B cell (primary cell): ENCODE results near the gene CDKAL1. TPM values are rescaled to one million over a fixed set of nuclear protein-coding genes. Genes with fewer than 3 reads are reported as not detected.

ENCODE experiments used
- ATAC-seq: fragments of 200-7000 bp; cut with Tn5 transposase; one replicate; pipeline ENCODE4 v1.10.0; 2021; ENCODE audit warnings: low read depth, mild to moderate bottlenecking, moderate number of reproducible peaks, moderate library complexity
- CTCF ChIA-PET: fragments of 350-600 bp; sonication (Branson Sonifier 250); formaldehyde crosslinking; loops from one replicate; lab custom pipeline; 2021; ENCODE audit warnings: antibody characterized with exemption, inconsistent platforms; lab: Charles Lee
- POLR2A ChIA-PET: fragments of 350-600 bp; sonication (Branson Sonifier 250); formaldehyde crosslinking; loops from one replicate; lab custom pipeline; 2021; ENCODE audit warnings: antibody characterized with exemption; lab: Charles Lee
- DNase-seq: peaks from one replicate; pipeline ENCODE4 v3.0.0; 2013
- H2AFZ ChIP-seq: 2 replicates; pipeline ENCODE4 v1.6.1; 2012; ENCODE audit warnings: mild to moderate bottlenecking, low read depth, low read length; ENCODE audit not compliant: insufficient read depth, poor library complexity, severe bottlenecking
- H3K27ac ChIP-seq, 2 donors: 1 replicate in 1 of 2; 2 replicates in 1 of 2; pipeline ENCODE4 v1.5.1; 2012 to 2013; ENCODE audit warnings: low read length in 2 of 2, mild to moderate bottlenecking in 2 of 2, moderate library complexity in 1 of 2
- H3K27me3 ChIP-seq, 4 experiments: fragments of 200-600 bp in 1 of 4; sonication (generic) in 1 of 4; replicated peaks in 1 of 4; 1 replicate in 2 of 4; 2 replicates in 2 of 4; pipeline versions ENCODE4 v1.6.1 to v1.7.0; 2013 to 2016; ENCODE audit warnings: low read length in 3 of 4, mild to moderate bottlenecking in 2 of 4, mixed read lengths in 1 of 4, moderate library complexity in 1 of 4; ENCODE audit not compliant: insufficient read depth in 4 of 4, control insufficient read depth in 3 of 4; ENCODE audit errors: control extremely low read depth in 1 of 4
- H3K36me3 ChIP-seq, 2 experiments: replicated peaks in 1 of 2; 1 replicate in 1 of 2; 2 replicates in 1 of 2; pipeline versions ENCODE4 v1.6.1 to v1.7.1; 2013; ENCODE audit warnings: low read length in 1 of 2; ENCODE audit not compliant: insufficient read depth in 2 of 2, control insufficient read depth in 1 of 2; ENCODE audit errors: control extremely low read depth in 1 of 2, extremely low read depth in 1 of 2
- H3K4me1 ChIP-seq, 2 donors: fragments of 200-600 bp in 1 of 2; sonication (generic) in 1 of 2; 1 replicate in 1 of 2; 2 replicates in 1 of 2; pipeline versions ENCODE4 v1.5.1 to v1.6.1; 2013 to 2017; ENCODE audit warnings: low read length in 2 of 2; ENCODE audit not compliant: control insufficient read depth in 2 of 2, insufficient read depth in 2 of 2
- H3K4me2 ChIP-seq: replicated peaks from 2 replicates; pipeline ENCODE3; 2012; ENCODE audit warnings: mild to moderate bottlenecking, low read depth, low read length; ENCODE audit not compliant: poor library complexity, severe bottlenecking
- H3K4me3 ChIP-seq, 5 experiments: fragments of 200-600 bp in 1 of 5; sonication (generic) in 1 of 5; 1 replicate in 3 of 5; 2 replicates in 2 of 5; pipeline versions ENCODE4 v1.5.1 to v1.7.0; 2011 to 2016; ENCODE audit warnings: low read length in 4 of 5, mild to moderate bottlenecking in 4 of 5, low read depth in 2 of 5, control low read depth in 1 of 5, moderate library complexity in 1 of 5; ENCODE audit not compliant: insufficient read depth in 1 of 5; ENCODE audit errors: control extremely low read depth in 1 of 5, extremely low read depth in 1 of 5
- H3K79me2 ChIP-seq: fragments of 200-600 bp; sonication (generic); one replicate; pipeline ENCODE4 v1.6.0; 2016; ENCODE audit warnings: low read length; ENCODE audit not compliant: control insufficient read depth, insufficient read depth
- H3K9ac ChIP-seq: fragments of 200-600 bp; sonication (generic); 2 replicates; pipeline ENCODE4 v1.6.1; 2017; ENCODE audit warnings: mild to moderate bottlenecking, low read length, moderate library complexity
- H3K9me3 ChIP-seq, 3 donors: one replicate each; pipeline versions ENCODE4 v1.6.1 to v1.7.1; 2013; ENCODE audit warnings: low read length in 2 of 3; ENCODE audit not compliant: control insufficient read depth in 2 of 3, insufficient read depth in 1 of 3; ENCODE audit errors: control extremely low read depth in 1 of 3
- H4K20me1 ChIP-seq: 2 replicates; pipeline ENCODE4 v1.6.0; 2012; ENCODE audit warnings: mild to moderate bottlenecking, low read length; ENCODE audit not compliant: insufficient read depth, control insufficient read depth, poor library complexity, severe bottlenecking
- H3K27ac Mint-ChIP-seq: one replicate; pipeline ENCODE4 v1.8.0; 2021; ENCODE audit warnings: mixed read lengths
- H3K27me3 Mint-ChIP-seq: one replicate; pipeline ENCODE4 v1.8.0; 2021; ENCODE audit warnings: mixed read lengths
- H3K4me1 Mint-ChIP-seq: one replicate; pipeline ENCODE4 v1.8.0; 2021; ENCODE audit warnings: mixed read lengths
- H3K4me3 Mint-ChIP-seq: one replicate; pipeline ENCODE4 v1.8.0; 2021; ENCODE audit warnings: mixed read lengths
- H3K9me3 Mint-ChIP-seq: one replicate; pipeline ENCODE4 v1.8.0; 2022; ENCODE audit warnings: mixed read lengths; ENCODE audit not compliant: insufficient read depth
- CTCF ChIP-seq: fragments of 200-600 bp; IDR thresholded peaks from one replicate; pipeline ENCODE4 v1.8.0; 2022; ENCODE audit warnings: antibody characterized with exemption, mild to moderate bottlenecking
- EZH2 ChIP-seq: IDR thresholded peaks from 2 replicates; pipeline ENCODE4 v1.6.1; 2012; ENCODE audit warnings: borderline replicate concordance, low read depth, mild to moderate bottlenecking, moderate library complexity, low read length; ENCODE audit not compliant: insufficient read depth, poor library complexity, severe bottlenecking
- WGBS: methylation state at CpG from one replicate; pipeline ENCODE4 v1.1.5; 2013; ENCODE audit warnings: missing lambda C conversion rate; ENCODE audit not compliant: insufficient coverage; 5-methylcytosine and 5-hydroxymethylcytosine counted together
- intact Hi-C: fragments of 100-400 bp; cut with micrococcal nuclease; formaldehyde crosslinking; loops from one replicate; pipeline ENCODE4 v1.10.0; 2022
- polyA plus RNA-seq: library from polyadenylated mRNA; depleted of rRNA; stranded (reverse); fragments of >200 nt; gene quantifications from 2 replicates; pipeline ENCODE4 v1.2.3, GENCODE V29; 2012
- total RNA-seq, 2 donors: library from RNA; stranded (reverse); fragments of 120-200 nt in 1 of 2; gene quantifications; 1 replicate in 1 of 2; 2 replicates in 1 of 2; pipeline versions ENCODE4 v1.2.3 to v1.2.4, GENCODE V29; 2013 to 2022

Gene CDKAL1
- total and polyA plus RNA-seq, 2 donors (not counting 1 experiment from before 2014, with no cell fraction given), result 6.1 to 33.3 TPM

DNA sequence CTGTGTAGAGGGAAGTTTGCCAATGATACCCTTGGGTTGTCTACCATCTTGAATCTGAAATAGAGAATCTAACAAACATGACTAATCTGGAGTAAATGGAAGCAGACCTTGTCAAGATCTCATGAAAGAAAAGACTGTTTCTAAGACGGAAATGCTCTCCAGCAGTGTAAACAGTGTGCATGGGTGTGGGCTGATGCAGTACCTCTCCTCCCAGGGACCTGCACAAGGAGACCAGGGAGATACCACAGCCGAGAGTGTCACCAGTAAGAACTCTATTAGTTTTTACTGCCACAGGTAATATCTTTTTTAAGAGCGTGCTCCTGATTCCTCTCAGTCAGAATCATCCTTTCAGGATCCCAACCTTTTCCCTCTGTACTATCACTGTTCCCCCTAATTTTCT lies 546.0 kb downstream of the CDKAL1 start:
- Mint-ChIP-seq H3K27me3 (no peaks in the 10 kb centered on the region), H3K4me3 (no peak overlapping the region), H3K4me1 (no peaks in the 10 kb centered on the region), H3K9me3 (peaks cover 3% of the 10 kb centered on the region), H3K27ac (no peak overlapping the region)
- TF ChIP-seq EZH2 (no peak), CTCF (no peak)
- ChIA-PET CTCF (no interaction called here), POLR2A (no interaction called here)
- Histone ChIP-seq H3K4me1 (no peaks in the 10 kb centered on the region), H3K36me3 (no peaks in the 10 kb centered on the region), H4K20me1 (no peaks in the 10 kb centered on the region), H3K27ac (no peak overlapping the region), H2AFZ (no peak overlapping the region), H3K79me2 (no peaks in the 10 kb centered on the region), H3K9me3 (peaks cover 0 to 9% (median 6%) of the 10 kb centered on the region in 3 donors), H3K4me2 (no peak overlapping the region), H3K27me3 (no peaks in the 10 kb centered on the region), H3K9ac (no peak overlapping the region), H3K4me3 (no peak overlapping the region)
- DNase-seq (no peak), ATAC-seq (no peak)
- 100% methylated on average over 2 of the region's 3 CpGs for WGBS
- intact Hi-C loops, result no loop called here

- Histone ChIP-seq H3K9me3 (peaks cover 0 to 9% (median 6%) of the 10 kb centered on the region in 3 donors), H3K4me1 (no peaks in the 10 kb centered on the region), H3K27ac (no peak overlapping the region), H3K4me2 (no peak overlapping the region), H3K36me3 (peaks cover 0 to 4% of the 10 kb centered on the region in 2 experiments), H3K9ac (no peak overlapping the region), H2AFZ (no peak overlapping the region), H3K27me3 (no peaks in the 10 kb centered on the region), H3K4me3 (no peak overlapping the region), H3K79me2 (no peaks in the 10 kb centered on the region), H4K20me1 (no peaks in the 10 kb centered on the region)
- POLR2A ChIA-PET, result no interaction called here
- no peak overlapping the region for H3K27ac Mint-ChIP-seq
- ATAC-seq, result no peak
- CTCF ChIA-PET, result no interaction called here
- no peak for DNase-seq
- H3K27me3 Mint-ChIP-seq, result no peaks in the 10 kb centered on the region
- H3K4me3 Mint-ChIP-seq, result no peak overlapping the region
- no peak for TF ChIP-seq CTCF
- no peak for TF ChIP-seq EZH2
- H3K4me1 Mint-ChIP-seq, result no peaks in the 10 kb centered on the region
- peaks cover 3% of the 10 kb centered on the region for H3K9me3 Mint-ChIP-seq
- intact Hi-C loops, result no loop called here
Measured at GRCh38 chr6:21082091-21082490, 547.8 kb downstream of the CDKAL1 start.
